RPMI8226 (cell line): ENCODE data around the gene ME3.

Experiments used
- DNase-seq: peaks from one replicate; pipeline ENCODE4 v3.0.0-alpha.2; 2015

The ME3 gene

DNA sequence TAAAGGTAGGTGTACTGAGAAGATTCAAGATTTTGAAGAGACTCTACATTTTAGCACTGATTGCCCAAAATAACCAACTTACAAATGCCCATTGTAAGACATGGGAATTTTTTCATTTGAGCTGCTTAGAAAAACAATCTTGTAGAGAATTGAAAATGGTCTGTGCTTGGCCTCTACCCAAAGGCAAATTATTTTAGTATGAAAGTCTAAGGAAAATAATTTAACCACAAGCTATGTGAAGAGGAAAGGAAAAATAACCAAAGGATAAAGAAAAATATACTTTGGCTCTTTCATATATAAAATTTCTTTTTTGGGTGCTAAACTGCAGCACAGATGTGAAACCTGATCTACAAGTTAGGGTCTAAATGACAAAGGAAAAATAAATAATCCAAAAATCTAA lies 54.9 kb downstream of the ME3 start:
- DNase-seq = no peak

DNA sequence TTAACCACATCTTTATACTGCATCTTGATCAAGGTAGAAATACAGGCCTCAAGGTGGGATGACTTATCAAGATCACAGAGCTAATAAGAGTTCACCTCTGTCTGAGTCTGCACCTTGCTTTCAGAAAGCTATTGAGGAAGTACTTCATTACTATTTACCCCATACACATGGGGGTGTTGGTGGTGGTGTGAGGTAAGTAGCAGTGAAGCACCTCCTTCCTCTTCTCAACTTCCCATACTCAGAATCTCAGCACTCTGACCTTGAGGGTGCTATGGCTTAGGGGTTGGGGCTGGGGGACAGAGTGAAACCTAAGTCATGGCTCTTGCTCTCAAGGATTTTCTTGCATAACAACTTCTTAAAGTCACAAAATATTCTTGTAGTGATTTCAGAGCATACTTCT lies 56.9 kb downstream of the ME3 start:
- no peak for DNase-seq

DNA sequence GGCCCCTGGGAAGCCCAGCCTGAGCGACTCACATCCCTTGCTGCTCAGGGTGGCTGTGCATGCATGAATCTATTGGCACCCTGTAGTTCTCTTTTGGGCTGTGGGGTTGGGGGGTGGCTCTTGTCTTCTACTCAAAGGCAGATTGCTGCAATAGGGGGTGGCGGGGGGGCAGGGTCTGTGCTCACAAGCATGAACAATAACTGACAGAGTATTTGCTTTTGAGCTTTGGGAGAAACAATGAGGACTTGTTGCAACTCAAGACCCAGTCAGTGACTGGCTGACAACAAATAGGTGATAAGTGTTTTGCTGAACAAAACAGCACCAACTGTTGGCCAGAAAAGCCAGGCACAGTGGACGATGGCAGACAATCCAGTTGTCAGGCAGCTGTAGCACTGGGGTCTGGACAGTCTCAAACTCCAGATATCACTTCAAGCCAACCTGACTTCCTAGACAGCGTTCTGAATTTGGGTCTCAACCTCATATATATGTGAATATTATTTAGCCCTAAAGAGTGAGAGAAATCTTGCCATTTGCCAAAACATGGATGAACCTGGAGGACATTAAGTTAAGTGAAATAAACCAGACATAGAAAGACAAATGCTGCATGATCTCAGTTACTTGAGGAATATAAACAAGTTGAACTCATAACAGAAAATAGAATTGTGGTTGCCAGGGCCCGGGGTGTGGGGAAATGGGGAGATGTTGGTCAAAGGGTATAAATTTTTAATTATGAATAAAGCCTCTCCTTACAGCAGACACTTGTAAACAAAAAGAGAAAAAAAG lies 61.7 kb downstream of the ME3 start:
- DNase-seq = no peak

DNA sequence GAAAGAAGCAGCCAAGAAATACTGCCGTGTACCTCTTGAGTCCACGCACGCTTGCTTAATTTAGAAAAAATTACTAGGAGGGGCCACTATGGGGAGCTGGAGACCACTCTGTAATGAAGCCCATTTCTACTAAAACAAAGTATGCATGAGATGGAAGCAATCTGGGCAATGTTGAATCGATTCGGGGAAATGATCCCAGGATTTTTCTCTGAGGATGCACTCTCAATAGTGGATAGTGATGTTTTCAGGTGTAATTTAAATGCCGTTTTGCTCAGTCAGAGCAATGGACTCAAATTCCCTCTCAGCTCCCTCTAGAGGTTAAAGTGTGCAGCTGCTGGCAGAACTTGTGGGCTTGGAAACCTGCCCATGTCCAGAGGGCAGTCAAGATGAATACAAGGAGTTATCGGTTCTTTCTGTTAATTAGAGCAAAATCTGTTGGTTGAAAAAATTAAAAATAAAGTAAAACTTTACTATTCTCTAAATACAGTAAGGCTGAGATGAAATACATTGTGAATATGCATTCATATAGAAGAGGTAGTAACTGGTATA lies 64.1 kb downstream of the ME3 start:
- DNase-seq = peak; percentile 62

DNA sequence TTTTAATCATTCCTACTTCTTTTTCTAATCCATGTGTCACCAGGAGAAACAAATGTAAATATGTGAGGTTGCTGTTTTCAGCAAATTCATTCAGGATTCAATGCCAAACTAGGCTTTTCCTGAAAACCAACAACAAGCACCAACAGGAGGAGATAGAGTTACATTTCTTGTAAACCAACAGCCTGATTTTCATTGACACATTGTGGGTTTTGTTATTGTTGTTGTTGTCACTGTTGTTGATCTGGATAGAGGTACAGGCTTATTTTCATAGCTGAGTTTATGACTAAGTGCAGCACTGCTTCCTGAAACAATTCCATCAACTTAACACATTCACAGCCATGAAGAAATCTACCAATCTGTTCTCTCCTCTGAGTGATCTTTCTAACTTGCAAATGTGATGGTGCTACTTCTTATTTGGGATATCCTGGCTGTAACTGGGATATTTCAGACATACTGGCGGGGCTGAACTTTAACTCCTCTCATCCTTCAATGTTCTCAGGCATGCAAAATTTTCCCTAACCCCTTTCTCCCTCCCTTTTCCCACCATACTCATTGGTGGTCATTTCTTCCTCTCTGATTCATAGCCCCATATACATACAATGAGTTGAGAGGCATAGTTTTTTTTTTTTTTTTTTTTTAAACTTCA lies 65.5 kb downstream of the ME3 start:
- DNase-seq = no peak

DNA sequence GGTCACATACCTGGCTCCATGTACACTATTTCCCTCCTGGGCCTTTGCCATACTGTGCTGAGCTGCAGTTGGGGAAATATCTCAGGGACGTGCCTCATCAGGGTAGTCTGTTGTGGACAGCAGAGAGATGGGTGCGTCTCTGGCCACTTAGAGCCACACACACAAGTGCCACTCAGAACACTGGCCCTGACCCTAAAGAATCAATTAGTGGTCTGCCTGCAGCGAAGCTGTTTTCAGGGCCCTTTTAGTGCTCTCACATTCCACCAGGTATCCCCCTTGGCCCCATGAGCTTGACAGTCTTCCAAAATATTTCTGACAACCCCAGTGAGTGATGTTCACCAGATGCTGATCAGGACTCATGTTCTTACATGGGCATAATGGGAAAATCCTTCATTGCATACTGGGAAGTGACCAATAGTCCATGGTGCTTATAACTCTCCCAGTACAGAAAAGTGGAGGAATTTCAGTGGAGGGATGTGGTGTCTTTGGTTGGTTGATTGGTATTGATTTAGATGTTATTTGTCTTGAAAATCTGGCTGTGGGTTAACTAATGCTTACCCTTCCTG lies 66.1 kb downstream of the ME3 start:
- DNase-seq = no peak

DNA sequence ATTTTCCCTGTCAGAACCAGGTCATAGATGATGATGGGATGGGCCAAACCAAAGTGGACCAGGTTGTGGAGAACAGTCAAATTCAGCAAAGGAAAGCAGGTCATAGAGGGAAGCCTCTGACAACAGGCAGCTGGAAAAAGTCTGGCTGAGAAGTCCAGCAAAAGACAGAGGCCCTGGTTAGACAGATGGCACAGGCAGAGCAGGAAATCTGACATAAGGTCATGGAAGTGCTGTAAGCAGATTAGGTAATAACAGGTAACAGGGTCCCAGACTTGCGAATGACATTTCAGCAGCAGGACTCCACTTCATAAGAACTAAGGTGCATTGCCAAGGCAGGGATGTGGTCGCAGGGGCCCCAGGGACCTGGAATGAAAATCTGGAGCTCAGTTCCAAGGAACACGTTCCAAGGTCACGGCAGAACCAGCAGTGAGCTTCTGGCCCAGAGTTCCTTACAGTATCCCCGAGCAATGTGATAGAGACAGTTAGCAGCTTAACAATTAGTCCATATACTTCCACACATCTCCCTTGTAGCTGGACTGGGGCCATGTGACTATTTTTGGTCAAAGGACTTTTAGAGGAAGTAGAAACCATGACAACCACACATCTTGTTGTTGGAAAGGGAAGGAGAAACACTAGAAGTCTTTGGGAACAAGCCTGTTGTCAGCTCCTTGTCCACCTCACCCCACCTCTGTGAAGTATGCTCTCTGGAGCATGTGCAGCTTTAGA lies 75.4 kb downstream of the ME3 start:
- DNase-seq = no peak

DNA sequence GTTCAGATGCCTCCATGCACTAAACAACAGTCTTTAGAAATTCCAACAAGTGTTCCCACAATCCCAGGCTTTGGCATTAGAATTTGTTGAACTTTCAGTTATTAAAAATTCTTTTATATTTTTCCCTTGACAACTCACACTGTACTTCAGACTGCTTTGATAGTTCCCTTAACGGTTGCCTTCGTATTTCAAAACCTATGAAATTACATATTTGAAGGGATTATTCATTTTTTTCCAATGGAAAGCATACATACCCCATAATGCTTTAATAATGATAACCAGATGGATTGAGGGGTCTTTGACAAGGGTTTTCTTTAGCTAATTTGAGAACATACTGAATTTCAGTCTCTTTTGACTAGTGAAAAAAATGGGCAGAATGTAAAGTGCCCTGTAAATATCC lies 76.5 kb downstream of the ME3 start:
- DNase-seq = no peak

DNA sequence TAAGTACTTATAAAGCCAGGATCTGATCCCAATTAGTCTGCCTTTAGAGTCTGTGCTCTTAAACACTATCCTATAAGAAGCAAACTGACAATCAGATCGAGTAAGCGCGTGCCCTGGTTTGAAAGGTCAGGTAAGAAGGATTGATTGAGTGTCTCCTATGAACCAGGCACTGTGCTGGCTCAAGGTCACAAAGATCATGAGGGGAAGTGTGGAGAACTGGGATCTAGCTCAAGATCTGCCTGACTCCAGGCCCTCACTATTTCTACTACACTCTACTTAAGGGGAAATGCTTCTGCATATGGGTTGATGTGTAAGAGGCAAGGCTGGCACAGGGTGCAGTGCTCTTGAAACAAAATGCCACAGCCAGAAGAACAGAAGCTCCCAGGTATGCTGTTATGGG lies 77.0 kb downstream of the ME3 start:
- DNase-seq = no peak

DNA sequence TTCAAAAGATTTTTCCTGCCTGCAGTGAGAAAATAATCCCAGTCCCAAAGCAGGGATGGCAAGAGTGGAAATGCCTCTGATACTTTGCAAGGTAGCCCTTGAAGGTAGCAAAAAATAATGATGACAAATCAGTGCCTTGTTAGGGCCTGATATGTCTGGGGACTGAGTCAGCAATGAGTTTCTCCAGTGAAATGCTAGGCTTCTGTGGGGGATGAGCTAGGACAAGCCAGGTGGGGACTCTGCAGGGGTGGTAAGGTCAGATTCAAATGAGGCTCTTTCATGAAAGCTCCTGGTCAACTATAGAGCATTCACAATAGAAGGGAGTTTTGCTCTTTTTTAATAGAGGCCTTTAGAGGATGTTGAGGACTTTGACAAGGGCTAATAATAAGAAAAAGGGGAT lies 77.7 kb downstream of the ME3 start:
- DNase-seq = no peak

DNA sequence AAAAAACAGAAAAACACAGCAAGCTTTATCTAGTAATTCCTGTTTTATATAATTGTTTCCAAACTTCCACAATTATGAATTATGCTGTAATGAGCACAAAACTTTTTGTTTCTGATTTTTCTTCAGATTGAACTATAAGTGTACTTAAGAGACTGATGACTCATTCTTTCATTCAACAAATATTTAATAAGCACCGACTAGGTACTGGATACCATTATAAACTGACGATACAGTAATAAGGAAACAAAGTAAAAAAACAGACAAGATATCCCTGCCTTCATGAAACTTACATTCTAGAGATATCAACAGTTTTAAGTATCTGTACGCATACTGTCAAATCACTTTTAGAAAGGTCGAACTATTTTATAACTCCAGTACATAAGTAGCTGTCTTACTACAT lies 78.6 kb downstream of the ME3 start:
- no peak for DNase-seq

DNA sequence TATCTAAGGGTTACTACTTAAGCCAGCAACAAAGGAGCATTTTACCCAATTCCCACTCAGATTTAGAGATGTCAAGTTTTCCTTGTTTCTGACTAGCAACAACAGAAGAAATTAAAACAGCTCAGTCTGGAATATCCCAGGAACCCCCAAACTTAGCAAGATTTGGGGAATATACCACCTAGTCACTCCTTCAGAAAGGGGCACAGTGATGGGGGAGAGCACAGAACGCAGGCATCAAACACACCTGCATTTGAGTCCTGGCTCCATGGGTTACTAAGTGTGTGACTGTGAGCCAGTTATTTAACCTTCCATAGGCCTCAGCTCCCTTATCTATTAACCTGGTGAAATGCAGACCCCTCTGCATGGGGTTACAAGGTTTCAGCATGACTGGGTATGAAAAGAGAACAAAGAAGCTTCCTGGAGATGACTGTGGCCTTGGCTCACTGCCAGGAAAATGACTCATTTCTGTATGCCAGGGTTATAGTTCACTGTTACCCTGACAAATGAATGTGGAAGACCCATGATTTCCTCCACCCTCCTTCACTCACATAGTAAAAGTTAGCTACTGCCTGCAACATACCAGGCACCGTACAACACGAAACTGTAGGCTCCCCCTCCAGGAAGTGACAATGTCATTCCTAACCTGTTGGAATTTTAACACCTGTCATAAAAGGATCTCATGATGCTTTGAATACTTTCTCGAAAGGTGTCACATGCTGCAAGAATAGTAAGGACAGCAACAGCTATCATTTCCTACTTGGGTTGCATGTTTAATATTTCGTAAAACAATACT lies 79.6 kb downstream of the ME3 start:
- DNase-seq = peak; percentile 75

DNA sequence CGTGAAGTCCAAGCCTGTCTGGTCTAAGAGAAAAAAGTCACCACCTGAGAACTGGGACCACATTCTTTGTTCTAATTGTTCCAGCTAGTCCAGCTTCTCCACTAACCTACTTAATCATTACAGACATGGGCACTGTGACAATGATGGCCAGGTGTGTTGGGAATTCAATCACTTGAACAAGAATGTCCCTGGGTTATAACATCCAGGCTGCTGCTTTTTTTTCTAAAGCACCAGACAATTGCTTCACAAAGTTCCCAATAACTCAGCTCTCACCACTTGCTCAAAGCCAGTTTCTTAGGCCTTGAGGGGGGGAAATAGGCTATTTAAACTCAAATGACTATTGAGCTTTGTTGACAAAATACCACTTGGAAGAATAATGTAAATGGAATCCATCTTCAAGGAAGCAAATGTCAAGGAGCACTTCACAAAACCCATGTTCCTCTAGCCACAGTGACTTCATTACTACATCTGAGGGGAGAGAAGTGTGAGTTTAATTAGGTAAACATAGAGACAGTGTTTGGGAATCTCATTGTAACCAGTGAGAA lies 80.3 kb downstream of the ME3 start:
- DNase-seq = no peak

DNA sequence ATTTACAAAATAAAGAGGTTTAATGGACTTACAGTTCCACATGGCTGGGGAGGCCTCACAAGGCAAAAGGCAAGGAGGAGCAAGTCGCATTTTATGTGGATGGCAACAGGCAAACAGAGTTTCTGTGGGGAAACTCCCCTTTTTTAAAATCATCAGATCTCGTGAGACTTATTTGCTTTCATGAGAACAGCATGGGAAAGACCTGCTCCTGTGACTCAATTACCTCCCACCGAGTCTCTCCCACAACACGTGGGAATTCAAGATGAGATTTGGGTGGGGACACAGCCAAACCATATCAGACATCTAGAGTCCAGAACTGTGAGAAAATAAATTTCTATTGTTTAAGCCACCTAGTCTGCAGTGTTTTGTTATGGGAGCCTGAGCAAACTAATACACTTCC lies 80.8 kb downstream of the ME3 start:
- no peak for DNase-seq

DNA sequence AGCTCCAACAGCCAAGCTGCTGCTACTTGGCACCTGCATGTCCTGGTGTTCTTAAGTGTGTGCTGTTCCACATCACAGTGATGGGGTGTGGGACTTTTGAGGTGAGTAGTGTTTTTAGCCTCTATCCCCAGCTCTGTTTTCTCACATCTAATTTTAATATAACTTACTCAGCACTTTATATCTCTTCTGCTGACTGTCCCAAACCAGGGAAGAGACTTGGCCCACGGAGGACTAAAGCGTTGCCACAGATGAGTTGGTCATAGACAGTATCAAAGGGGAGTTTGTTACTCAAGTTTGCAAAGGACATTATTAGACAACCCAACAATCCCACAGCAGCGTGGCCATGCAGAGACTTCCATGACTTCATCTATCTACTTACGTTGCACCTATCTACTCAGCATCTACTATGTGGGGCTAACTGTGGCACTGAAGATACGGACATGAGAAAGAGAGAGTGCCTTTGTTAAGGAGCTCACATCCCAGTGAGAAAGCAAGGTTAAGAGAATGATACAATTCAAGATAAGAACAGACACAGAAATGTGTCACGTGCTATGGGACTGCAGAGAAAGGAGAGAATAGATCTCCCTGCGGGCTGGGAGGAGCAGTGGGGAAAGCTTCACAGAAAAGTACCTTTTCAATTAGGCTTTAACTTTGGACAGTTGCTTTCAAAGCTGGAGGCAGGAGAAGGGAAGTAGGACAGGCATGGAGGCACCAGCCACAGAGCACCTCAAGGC lies 82.4 kb downstream of the ME3 start:
- DNase-seq = peak; percentile 24

DNA sequence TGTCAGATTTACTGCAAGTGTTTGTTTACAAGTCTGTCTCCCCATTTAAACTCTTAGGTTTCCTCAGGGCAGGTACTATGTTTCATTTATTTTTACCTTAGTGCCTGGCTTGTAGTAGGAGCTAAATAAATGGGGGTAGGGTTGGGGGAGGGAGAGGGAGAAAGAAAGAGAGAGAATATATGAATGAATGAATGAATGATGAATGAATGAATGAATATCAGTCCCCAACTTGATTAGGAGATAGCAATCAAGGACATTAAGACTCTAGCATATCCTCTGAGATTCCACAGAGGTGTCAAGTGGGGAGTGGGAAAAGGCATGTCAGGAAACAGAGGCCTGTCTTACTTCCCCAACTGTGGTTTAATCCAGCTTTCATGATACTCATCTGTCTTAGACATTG lies 83.2 kb downstream of the ME3 start:
- DNase-seq = no peak

DNA sequence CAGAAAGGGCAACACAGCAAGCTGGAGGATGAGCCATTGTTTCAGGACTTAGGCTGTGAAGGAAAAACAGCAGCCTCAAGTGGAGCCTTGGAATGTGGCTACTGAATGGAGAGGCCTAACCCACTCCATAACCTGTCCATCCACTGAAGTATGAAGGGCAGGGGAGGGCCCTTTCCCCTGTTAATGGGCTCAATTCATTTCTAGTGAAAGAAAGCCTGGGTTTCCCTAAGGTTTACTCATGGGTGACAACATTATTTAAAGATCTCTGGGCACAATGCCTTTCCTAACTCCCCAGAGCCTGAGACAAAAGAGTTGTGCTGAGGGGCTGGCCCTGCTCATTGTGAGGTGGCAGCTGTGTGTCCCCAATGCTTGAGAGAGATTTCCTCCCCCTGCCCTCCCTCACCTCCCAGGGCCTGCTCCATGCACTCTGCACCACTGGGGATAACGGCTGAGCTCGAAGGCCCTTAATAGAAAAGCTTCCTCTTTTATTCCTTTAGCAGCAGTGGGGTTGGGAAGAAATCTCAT lies 83.8 kb downstream of the ME3 start:
- DNase-seq = no peak

DNA sequence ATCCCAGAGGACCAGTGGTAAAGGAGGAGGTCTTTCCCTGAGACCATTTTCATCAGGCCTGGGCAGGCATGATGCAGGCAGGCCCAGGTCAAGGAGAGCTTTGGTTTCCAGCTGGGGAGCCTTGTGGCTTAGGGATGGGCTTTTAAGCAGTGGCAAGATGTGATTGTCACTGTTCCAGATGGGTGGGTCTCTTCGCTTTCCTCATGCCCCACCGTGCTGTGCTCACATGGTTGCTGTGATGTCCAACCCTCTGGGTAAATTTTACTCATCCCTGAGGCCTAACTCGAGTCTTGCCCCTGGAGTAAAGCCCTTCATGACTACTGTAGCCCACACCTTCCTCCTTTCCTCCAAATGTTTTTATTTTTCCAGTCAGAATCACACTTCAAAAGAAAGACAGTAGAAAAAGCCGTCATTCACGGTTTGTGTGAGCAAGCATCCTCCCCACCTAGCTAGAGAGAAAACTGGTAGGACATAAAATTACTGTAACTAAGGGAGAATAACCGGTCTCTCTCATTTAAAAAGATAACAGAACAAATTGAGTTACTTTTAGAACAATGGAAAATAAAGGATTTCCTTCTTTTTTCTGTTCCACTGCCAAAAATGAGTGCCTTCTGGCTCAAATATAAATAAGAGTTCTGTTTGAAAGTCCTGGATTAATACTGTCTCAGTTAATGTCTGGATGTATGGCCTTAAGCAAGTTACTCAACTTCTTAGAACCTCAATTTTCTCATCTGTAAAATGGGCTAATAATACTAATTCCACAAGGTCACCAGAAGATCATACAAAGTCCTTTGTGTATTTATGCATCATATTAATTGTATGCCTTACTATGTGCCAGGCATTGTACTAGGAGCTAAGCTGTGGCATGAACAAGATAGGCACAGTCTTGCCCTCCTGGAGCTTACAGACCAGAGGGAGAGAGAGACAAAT lies 84.9 kb downstream of the ME3 start:
- no peak for DNase-seq

DNA sequence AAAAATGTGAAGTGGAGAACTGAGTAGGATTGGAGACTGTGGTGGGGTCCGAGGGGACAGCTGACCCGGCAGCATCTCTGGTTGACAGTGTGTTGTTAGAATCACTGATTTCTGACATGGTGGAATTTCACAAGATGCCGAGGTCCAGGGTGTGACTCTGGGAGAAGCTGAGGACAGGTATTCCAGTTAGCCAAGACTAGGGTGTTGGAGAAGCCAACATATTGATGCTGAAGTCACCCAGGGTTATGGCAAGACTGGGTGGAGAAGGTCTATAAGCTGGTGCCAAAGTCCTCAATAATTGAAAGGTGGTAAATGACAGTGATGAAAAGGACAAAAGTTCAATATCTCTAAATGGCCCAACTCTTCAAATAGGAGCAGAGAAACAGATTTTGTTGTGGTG lies 86.1 kb downstream of the ME3 start:
- DNase-seq = no peak

DNA sequence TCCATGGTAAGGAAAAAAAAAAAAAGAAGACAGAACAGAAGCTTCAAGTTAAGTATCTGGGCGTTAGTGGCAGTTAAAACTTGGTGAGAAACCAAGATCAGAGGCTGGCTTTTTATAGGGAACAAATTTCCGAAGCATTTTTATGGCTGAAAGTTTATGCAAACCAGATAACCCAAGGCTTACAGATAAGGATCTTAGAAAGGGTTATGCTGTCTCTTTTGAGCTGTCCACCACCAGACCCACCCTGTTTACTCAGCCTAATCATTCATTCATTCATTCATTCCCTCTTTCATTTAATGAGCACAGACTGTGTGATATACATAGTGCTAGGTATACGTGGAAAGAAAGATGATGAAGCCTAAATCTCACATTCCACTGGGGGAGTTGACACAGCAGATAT lies 89.5 kb downstream of the ME3 start:
- no peak for DNase-seq
